ENCODE data around the gene HOXD8.

DNA sequence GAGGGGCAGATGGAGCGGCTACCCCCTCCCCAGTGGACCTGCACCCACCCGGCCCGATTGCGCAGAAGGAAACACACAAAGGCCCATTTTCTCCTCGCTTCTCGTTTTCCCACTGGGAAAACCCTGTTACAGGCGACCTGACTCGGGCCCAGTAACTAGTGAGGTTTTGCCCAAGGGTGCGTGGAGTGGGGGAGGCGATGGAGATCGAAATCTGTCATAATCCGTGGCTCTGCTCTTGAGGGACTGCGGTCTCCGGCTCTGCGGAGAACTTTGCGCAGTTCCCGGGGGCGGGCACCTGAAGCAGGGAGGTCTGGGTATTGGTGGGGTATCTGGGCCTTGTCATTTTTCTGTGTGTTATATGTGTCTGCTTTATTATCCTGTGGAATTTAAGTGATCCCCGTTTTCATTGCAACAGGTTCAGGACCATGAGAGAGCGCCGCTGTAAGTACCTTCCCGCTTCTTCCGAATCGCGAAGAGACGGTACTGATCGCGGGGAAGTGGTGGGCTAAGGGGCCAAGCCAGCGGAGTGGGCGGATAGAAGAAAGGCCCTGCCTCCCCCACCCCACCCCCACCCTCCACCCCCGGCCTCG, 17.8 kb downstream of the HOXD8 start:
- TF ChIP-seq, protein P1, sequence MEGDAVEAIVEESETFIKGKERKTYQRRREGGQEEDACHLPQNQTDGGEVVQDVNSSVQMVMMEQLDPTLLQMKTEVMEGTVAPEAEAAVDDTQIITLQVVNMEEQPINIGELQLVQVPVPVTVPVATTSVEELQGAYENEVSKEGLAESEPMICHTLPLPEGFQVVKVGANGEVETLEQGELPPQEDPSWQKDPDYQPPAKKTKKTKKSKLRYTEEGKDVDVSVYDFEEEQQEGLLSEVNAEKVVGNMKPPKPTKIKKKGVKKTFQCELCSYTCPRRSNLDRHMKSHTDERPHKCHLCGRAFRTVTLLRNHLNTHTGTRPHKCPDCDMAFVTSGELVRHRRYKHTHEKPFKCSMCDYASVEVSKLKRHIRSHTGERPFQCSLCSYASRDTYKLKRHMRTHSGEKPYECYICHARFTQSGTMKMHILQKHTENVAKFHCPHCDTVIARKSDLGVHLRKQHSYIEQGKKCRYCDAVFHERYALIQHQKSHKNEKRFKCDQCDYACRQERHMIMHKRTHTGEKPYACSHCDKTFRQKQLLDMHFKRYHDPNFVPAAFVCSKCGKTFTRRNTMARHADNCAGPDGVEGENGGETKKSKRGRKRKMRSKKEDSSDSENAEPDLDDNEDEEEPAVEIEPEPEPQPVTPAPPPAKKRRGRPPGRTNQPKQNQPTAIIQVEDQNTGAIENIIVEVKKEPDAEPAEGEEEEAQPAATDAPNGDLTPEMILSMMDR (IDR thresholded peaks at IDR 0.05): no peak
- peak; percentile 85 for TF ChIP-seq EZH2 (IDR thresholded peaks at IDR 0.05)
- no peak for TF ChIP-seq EZH2phosphoT487 (IDR thresholded peaks at IDR 0.05)

All from neural progenitor cell (in vitro differentiated cells).